Measurements from ENCODE around the gene MLXIPL.

DNA sequence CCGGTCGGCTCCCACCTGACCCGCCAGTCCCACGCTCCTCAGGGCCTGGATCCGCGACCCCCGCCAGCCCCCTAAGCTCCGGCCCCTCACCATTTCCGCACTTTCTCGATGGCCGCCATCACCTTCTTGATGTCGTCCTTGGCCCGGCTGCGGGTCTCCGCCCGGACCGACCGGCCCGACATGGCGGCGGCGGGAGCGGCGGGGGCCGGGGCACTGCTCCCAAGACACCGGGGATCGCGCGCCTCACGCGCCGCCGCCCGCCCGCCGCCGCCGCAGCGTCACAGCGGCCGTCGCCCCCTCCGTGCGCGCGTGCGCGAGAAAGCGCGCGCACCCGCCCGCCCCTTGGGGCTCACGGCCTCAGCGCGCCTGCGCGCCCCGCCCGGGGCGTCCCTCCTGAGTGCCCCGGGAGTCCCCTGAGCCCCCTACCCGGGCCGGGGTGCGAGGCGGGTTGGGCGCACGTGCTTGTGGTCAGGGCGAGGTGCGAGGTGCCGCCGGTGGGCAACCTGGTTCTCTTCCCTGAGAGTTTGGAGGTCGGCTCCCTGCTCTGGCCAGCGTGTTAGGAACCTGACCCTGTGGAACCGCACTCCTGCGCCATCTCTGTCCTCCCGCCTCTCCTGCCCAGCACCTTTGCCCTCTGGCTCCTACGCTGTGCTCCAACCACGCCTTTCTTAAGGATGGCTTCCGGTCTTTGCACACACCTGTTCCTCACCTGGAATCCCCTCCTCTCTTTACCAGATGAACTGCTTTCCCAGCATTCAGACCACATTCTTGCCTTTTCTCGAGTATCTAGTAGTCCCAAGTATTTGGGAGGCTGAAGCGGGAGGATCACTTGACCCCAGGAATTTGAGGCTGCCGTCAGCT, 66.7 kb downstream of the MLXIPL start, which contains the start of gene BCL7B:
- TF ChIP-seq, protein P1, sequence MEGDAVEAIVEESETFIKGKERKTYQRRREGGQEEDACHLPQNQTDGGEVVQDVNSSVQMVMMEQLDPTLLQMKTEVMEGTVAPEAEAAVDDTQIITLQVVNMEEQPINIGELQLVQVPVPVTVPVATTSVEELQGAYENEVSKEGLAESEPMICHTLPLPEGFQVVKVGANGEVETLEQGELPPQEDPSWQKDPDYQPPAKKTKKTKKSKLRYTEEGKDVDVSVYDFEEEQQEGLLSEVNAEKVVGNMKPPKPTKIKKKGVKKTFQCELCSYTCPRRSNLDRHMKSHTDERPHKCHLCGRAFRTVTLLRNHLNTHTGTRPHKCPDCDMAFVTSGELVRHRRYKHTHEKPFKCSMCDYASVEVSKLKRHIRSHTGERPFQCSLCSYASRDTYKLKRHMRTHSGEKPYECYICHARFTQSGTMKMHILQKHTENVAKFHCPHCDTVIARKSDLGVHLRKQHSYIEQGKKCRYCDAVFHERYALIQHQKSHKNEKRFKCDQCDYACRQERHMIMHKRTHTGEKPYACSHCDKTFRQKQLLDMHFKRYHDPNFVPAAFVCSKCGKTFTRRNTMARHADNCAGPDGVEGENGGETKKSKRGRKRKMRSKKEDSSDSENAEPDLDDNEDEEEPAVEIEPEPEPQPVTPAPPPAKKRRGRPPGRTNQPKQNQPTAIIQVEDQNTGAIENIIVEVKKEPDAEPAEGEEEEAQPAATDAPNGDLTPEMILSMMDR (IDR thresholded peaks at IDR 0.05; ENCODE audit: poor library complexity) = no peak
- TF ChIP-seq EZH2 (IDR thresholded peaks at IDR 0.05; ENCODE audit: borderline replicate concordance) (no peak), EZH2phosphoT487 (IDR thresholded peaks at IDR 0.05; ENCODE audit: low read depth, severe bottlenecking, unreplicated experiment) (no peak)
